Astrocyte of the spinal cord (primary cell): ENCODE results near the gene KCNK4.
A peak's percentile ranks its signal among the peaks of the same experiment; 100 is the strongest.
"Not testable (repeated sequence)": the region's sequence is repeated elsewhere in the genome, so short reads cannot be mapped to it uniquely, and the experiment has no call there.

Source experiments
- DNase-seq: peaks from one replicate; pipeline ENCODE4 v3.0.0; 2011; ENCODE audit warnings: low read depth, low spot score
- H3K4me3 ChIP-seq: 2 replicates; pipeline ENCODE4 v1.5.1; 2011; ENCODE audit warnings: low read depth, mild to moderate bottlenecking, low read length, moderate library complexity
- CTCF ChIP-seq: IDR thresholded peaks from 2 replicates; pipeline ENCODE4 v1.5.1; 2012; ENCODE audit warnings: low read depth, mild to moderate bottlenecking, low read length, inconsistent platforms
- in situ Hi-C: cut with HindIII; loops from 2 replicates; pipeline ENCODE4 v1.10.0; 2017; ENCODE audit warnings: low sequenced_read_pairs

Gene KCNK4

GRCh38 chr11:64305075-64305690 is 14.1 kb downstream of the KCNK4 start, which contains the start of gene ESRRA:
Gene ESRRA, plus strand, starts transcription at chr11:64305524. Its CDS starts 1,656 bp downstream, at chr11:64307180.
- DNase-seq, result peak; percentile 98
- peak within 1 kb of the TSS; percentile 65 for H3K4me3 ChIP-seq
- in situ Hi-C loops, result no loop called here
- no peak for TF ChIP-seq CTCF

- peak overlapping the region; percentile 64 for H3K4me3 ChIP-seq
- in situ Hi-C loops, result no loop called here
- peak; percentile 19 for DNase-seq
- TF ChIP-seq CTCF, result peak; percentile 35
Measured at GRCh38 chr11:64305691-64306562, 14.8 kb downstream of the KCNK4 start.

GRCh38 chr11:64306563-64306875 is 15.4 kb downstream of the KCNK4 start:
- H3K4me3 ChIP-seq, result peak overlapping the region; percentile 64
- TF ChIP-seq CTCF, result no peak
- in situ Hi-C loops, result no loop called here
- no peak for DNase-seq

- no peak overlapping the region for H3K4me3 ChIP-seq
- no peak for DNase-seq
- in situ Hi-C loops, result no loop called here
- TF ChIP-seq CTCF, result no peak
Measured at GRCh38 chr11:64306876-64307622, 15.9 kb downstream of the KCNK4 start.

- H3K4me3 ChIP-seq, in situ Hi-C loops, DNase-seq: not testable (repeated sequence)
Measured at GRCh38 chr11:64307795-64308194, 16.7 kb downstream of the KCNK4 start.

GRCh38 chr11:64312947-64313346 is 21.8 kb downstream of the KCNK4 start:
- no peak for DNase-seq
- in situ Hi-C loops, result no loop called here
- H3K4me3 ChIP-seq, result no peak overlapping the region

More at GRCh38 chr11:64312947-64313346, 21.8 kb downstream of the KCNK4 start:
- no peak for TF ChIP-seq CTCF
